ENCODE results near the gene COL11A1.

Gene COL11A1

DNA sequence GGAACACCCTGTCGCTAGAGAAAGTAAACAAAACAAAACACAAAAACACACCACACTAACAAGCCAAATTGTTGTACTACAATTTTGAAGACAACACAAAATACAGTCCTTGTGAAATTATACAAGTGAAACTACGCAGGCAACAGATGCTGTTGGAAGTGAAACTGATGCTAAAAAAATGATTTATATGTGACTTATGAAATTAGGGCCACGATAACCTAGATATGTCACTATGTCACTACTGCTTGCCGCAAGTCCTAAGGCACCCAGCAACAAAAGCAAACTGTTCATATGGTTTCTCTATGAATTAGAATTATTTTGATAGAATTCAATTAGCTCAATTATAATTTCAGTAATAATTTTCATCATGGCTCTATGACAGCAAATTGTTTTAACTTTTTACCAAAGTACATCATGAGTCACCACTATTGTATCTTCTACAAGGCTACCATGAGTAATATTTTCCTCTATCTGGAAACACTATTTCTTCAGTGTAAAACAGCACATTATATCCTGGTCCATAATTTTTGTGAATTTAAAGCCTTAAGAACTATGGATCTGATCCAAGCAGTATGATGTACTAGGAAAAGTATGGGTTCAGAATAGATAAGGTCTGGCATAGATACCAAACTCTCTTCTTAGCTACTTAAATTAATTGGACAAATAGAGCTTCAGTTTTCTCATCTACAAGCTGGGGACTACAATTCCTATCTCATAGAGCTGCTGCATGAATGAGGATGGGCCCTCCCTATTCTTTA, 216.3 kb downstream of the COL11A1 start:
- H3K9me3 ChIP-seq (ENCODE audit: control insufficient read depth, insufficient read depth, low read depth, low read length), result no peaks in the 10 kb centered on the region
- no peak for TF ChIP-seq ZFHX2 (tag by site-specific recombination; conservative IDR thresholded peaks at IDR 0.05)
- no peak for TF ChIP-seq EGR2 (tag by site-specific recombination; IDR thresholded peaks at IDR 0.05; ENCODE audit: low read depth)
- no peak for TF ChIP-seq SCRT1 (tag by site-specific recombination; IDR thresholded peaks at IDR 0.05; ENCODE audit: borderline replicate concordance)
- no peak for TF ChIP-seq ZNF354C (tag by site-specific recombination; IDR thresholded peaks at IDR 0.05; ENCODE audit: borderline replicate concordance, low read depth)
- TF ChIP-seq ZBTB6 (tag by site-specific recombination; IDR thresholded peaks at IDR 0.05), result no peak
- no peak overlapping the region for H3K27ac ChIP-seq (ENCODE audit: extremely low read depth, low read depth, low read length)
- ChIA-PET POLR2A (no interaction called here), CTCF (interaction anchor here (0.6 kb wide), 1 partner anchor 149 kb away, joined by 4 read pairs; no protein-coding TSS in a partner anchor)
- H3K4me3 ChIP-seq (ENCODE audit: low read depth, low read length), result no peak overlapping the region
- no peaks in the 10 kb centered on the region for H3K4me1 ChIP-seq (ENCODE audit: control insufficient read depth, insufficient read depth, low read length)
- no peaks in the 10 kb centered on the region for H3K36me3 ChIP-seq (ENCODE audit: control insufficient read depth in 2 of 2, insufficient read depth in 1 of 2, low read length in 2 of 2)

DNA sequence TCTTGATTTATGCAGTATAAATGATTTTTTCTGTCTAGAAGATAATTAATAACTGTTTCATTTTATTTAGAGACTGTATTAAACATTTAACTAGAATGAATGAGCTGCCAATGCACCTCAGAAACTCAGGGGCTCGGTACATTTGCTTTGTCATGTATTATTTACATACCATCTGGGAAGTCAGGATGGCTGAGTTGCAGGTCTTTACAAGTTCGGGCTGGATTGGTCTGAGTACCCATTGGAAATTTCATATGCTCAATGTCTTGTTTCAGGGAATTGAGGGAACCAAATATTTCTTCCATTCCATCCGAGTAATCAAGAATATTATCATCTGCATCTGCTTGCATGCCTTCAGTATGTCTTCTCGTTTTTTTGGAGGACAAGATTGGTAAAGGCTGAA, 221.7 kb downstream of the COL11A1 start:
- Histone ChIP-seq H3K4me3 (ENCODE audit: low read depth, low read length) (no peak overlapping the region), H3K4me1 (ENCODE audit: control insufficient read depth, insufficient read depth, low read length) (no peaks in the 10 kb centered on the region), H3K36me3 (ENCODE audit: control insufficient read depth in 2 of 2, insufficient read depth in 1 of 2, low read length in 2 of 2) (no peaks in the 10 kb centered on the region), H3K9me3 (ENCODE audit: control insufficient read depth, insufficient read depth, low read depth, low read length) (no peaks in the 10 kb centered on the region), H3K27ac (ENCODE audit: extremely low read depth, low read depth, low read length) (no peak overlapping the region)
- ChIA-PET POLR2A (no interaction called here), CTCF (no interaction called here)
- TF ChIP-seq ZNF747 (tag by site-specific recombination; IDR thresholded peaks at IDR 0.05) (no peak), YY2 (tag by site-specific recombination; IDR thresholded peaks at IDR 0.05) (no peak), ZNF404 (tag by site-specific recombination; IDR thresholded peaks at IDR 0.05) (no peak), ZNF701 (tag by site-specific recombination; IDR thresholded peaks at IDR 0.05) (no peak), ZBTB11 (tag by site-specific recombination; conservative IDR thresholded peaks at IDR 0.05; ENCODE audit: low read depth) (no peak), ZNF670 (tag by site-specific recombination; IDR thresholded peaks at IDR 0.05; ENCODE audit: low read depth) (no peak), ZFP69B (tag by site-specific recombination; IDR thresholded peaks at IDR 0.05) (no peak), ZNF549 (tag by site-specific recombination; IDR thresholded peaks at IDR 0.05) (no peak), KLF1 (tag by site-specific recombination; IDR thresholded peaks at IDR 0.05) (no peak), PRDM6 (tag by site-specific recombination; IDR thresholded peaks at IDR 0.05) (no peak), ZNF266 (tag by site-specific recombination; IDR thresholded peaks at IDR 0.05; ENCODE audit: low read depth) (no peak), ZNF10 (tag by site-specific recombination; IDR thresholded peaks at IDR 0.05) (no peak), ZNF548 (tag by site-specific recombination; IDR thresholded peaks at IDR 0.05) (no peak), ZNF18 (tag by site-specific recombination; IDR thresholded peaks at IDR 0.05) (no peak)
- TF ChIP-seq, protein P1, sequence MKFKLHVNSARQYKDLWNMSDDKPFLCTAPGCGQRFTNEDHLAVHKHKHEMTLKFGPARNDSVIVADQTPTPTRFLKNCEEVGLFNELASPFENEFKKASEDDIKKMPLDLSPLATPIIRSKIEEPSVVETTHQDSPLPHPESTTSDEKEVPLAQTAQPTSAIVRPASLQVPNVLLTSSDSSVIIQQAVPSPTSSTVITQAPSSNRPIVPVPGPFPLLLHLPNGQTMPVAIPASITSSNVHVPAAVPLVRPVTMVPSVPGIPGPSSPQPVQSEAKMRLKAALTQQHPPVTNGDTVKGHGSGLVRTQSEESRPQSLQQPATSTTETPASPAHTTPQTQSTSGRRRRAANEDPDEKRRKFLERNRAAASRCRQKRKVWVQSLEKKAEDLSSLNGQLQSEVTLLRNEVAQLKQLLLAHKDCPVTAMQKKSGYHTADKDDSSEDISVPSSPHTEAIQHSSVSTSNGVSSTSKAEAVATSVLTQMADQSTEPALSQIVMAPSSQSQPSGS (tag by site-specific recombination; IDR thresholded peaks at IDR 0.05; ENCODE audit: low read depth), result no peak
- TF ChIP-seq, protein P2, sequence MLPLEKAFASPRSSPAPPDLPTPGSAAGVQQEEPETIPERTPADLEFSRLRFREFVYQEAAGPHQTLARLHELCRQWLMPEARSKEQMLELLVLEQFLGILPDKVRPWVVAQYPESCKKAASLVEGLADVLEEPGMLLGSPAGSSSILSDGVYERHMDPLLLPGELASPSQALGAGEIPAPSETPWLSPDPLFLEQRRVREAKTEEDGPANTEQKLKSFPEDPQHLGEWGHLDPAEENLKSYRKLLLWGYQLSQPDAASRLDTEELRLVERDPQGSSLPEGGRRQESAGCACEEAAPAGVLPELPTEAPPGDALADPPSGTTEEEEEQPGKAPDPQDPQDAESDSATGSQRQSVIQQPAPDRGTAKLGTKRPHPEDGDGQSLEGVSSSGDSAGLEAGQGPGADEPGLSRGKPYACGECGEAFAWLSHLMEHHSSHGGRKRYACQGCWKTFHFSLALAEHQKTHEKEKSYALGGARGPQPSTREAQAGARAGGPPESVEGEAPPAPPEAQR (tag by site-specific recombination; IDR thresholded peaks at IDR 0.05), result no peak
